GM15510 (cell line): ENCODE measurements around the gene LRRC8E.

Source experiments
- POLR2A ChIP-seq: IDR thresholded peaks from 3 replicates; pipeline ENCODE4 v1.6.1; 2011; ENCODE audit warnings: borderline replicate concordance; ENCODE audit not compliant: insufficient read length; ENCODE audit errors: extremely low read depth

The LRRC8E gene

DNA sequence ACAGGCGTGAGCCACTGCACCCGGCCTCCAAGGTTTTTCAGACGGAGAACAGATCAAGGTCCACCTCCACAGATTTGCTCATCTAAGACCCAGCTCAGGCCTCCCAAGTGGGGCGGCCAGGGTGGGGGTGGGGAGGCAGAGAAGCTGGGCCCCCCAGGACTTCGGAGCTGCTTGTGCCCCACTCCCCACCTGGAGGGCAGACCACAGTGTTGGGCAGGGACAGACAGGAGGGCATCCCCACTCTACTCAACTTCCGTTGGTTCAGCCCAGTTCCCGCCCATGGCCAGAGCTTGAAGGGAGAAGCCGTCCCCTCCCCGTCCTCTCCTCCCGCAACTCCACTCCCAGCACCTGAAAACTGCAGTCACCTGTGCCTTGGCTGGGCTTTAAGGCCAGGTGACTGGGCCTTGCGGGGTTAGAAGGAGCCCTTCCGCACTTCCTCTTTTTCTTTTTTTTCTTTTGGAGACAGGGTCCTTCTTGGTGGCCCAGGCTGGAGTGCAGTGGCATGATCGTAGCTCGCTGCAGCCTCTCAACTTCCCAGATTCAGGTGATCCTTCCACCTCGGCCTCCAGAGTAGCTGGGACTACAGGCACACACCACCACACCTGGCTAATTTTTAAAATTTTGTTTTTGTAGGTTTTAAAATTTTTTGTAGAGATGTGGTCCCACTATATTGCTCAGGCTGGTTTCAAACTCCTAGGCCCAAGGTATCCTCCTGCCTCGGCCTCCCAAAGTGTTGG lies 734 bp upstream of the LRRC8E start:
- no peak for TF ChIP-seq POLR2A

DNA sequence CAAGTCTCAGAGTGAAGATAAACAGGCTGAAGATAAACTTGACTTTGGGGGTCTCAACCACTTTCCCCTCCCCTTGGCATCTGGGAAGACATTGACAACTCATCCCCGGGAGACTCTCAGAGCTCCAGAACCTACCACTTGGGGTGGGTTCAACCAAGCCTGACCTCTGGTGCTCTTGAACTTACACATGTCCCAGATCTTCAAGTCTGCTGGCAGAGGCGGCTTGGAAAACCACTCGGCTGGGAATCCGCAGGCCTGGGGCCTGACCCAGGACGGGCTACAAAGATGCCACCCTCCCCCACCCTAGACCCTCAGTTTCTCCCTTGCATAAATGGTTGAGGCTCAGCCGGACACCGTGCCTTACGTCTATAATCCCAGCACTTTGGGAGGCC lies 512 bp downstream of the LRRC8E start:
- no peak for TF ChIP-seq POLR2A

DNA sequence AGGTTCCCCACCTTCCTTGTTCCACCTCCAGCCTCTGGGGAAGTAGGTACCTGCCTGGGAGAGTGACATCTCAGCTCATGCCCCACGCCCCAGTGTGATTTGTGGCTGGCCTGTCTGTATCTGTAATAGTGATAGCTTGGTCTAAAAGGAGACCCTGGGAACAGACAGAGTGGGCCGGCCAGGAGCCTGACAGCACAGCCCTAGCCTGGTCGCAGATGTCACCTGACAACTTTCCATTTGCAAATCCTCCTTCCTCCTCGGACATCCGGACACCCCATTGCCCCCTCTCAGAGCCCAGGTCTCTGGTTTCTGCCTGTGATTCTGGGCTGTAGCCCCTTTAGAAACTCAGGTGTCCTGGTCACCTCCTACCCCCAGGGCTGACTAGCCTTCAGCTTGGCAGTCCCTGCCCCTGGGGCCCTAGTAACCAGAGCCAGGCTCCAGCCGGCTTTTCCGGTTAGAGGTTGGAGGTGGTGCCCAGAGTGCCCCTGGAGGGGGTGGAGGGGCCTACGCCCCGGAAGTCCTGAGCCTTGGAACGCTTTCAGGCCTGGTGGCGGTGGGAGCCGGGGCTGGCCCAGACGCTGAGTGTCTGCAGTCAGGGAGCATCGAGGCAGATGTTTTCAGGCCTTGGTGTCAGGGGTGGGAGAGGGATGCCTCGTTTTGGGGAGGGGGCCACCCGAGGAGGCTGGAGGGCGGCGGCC lies 6.5 kb downstream of the LRRC8E start:
- no peak for TF ChIP-seq POLR2A

DNA sequence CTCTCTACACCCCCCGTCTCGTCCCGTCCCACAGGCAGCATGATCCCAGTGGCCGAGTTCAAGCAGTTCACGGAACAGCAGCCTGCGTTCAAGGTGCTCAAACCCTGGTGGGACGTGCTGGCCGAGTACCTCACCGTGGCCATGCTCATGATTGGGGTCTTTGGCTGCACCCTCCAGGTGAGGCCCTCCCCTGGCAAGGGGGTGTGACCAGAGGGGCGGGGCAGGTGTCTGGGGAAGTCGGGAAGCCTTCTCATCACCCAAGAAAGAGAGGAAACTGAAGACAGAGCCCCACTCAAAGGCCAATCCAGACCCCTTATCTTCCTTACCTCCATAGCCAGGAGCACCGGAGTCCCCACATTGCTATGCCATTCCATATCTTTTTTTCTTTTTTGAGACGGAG lies 7.3 kb downstream of the LRRC8E start:
- no peak for TF ChIP-seq POLR2A

DNA sequence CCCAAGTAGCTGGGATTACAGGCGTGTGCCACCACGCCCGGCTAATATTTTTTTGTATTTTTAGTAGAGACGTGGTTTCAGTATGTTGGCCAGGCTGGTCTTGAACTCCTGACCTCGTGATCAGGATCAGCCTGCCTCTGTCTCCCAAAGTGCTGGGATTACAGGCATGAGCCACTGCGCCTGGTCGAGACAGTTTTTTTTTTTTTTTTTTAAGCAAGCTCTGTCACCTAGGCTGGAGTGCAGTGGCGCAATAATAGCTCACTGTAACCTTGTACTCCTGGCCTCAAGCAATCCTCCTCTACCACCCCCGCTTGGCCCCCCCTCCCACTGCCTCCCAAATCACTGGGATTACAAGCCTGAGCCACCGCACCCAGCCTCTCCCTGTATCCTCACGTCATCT lies 9.0 kb downstream of the LRRC8E start:
- no peak for TF ChIP-seq POLR2A

DNA sequence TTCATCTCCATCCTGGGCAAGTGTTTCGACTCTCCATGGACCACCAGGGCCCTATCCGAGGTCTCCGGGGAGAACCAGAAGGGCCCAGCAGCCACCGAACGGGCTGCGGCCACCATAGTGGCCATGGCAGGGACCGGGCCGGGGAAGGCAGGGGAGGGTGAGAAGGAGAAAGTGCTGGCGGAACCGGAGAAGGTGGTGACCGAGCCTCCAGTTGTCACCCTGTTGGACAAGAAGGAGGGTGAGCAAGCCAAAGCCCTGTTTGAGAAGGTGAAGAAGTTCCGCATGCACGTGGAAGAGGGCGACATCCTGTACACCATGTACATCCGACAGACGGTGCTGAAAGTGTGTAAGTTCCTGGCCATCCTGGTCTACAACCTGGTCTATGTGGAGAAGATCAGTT lies 10.7 kb downstream of the LRRC8E start:
- TF ChIP-seq POLR2A, result no peak

DNA sequence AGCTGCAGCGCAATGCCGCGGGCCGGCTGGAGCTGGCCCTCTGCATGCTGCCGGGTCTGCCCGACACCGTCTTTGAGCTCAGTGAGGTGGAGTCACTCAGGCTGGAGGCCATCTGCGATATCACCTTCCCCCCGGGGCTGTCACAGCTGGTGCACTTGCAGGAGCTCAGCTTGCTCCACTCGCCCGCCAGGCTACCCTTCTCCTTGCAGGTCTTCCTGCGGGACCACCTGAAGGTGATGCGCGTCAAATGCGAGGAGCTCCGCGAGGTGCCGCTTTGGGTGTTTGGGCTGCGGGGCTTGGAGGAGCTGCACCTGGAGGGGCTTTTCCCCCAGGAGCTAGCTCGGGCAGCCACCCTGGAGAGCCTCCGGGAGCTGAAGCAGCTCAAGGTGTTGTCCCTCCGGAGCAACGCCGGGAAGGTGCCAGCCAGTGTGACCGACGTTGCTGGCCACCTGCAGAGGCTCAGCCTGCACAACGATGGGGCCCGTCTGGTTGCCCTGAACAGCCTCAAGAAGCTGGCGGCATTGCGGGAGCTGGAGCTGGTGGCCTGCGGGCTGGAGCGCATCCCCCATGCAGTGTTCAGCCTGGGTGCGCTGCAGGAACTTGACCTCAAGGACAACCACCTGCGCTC lies 11.6 kb downstream of the LRRC8E start:
- TF ChIP-seq POLR2A, result no peak

DNA sequence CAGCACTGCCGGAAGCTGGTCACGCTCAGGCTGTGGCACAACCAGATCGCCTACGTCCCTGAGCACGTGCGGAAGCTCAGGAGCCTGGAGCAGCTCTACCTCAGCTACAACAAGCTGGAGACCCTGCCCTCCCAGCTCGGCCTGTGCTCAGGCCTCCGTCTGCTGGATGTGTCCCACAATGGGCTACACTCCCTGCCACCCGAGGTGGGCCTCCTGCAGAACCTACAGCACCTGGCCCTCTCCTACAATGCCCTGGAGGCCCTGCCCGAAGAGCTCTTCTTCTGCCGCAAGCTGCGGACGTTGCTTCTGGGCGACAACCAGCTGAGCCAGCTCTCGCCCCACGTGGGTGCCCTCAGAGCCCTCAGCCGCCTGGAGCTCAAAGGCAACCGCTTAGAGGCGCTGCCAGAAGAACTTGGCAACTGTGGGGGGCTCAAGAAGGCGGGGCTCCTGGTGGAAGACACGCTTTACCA lies 12.1 kb downstream of the LRRC8E start:
- no peak for TF ChIP-seq POLR2A

DNA sequence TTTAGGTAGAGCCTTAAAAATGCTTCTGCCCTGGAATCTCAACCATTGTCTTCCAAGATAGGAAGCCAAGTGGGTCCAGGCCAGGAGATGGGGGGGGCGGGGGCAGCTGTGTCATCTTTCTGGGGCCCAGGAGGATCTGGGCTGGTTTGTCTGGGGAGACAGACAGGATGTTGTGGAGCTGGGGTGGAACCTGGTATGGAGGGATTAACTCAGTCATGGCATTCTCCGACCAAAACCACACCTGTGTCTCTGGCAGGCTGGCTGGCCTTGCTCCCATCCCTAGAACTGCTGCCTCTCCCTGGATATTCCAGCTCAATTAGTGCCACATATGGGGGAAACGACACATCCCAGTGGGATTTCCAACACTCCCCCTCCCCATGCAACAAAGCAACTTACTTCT lies 12.6 kb downstream of the LRRC8E start:
- no peak for TF ChIP-seq POLR2A

DNA sequence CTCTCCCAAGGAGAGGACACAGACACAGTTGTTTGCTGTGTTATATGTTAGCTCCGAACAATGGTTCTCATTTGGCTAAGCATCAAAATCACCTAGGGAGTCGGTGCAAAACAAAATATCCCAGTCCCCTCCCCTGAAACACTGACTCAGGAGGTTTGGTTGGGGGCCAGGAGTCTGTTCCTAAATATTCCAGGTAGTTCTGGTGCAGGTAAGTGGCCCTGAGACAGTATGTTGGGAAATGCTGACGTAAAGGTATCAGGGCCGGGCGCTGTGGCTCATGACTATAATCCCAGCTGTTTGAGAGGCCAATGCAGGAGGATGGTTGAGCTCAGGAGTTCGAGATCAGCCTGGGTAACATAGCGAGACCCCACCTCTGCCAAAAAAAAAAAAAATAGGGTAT lies 13.0 kb downstream of the LRRC8E start:
- TF ChIP-seq POLR2A, result no peak

DNA sequence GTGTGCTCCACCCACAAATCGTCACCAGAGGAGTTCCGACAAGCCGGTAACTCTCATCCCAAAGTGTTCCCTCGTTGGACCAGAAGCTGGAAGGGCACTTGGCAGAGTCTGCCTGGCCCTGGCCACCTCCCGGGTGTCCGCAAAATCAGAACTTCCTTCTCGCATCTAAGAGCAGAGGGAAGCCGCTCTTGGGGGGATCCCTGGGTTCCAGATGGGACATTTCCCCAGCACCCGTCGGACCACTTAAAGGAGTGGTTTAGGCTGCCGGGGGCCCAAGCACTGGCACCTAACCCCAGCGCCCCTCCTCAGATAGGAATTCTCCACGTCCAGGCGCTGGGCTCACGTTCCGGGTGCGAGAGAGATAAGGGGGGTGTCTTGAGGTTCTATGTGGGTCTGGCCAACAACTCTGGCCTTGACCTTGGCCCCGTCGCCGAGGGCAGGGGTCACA lies 14.5 kb downstream of the LRRC8E start:
- no peak for TF ChIP-seq POLR2A

DNA sequence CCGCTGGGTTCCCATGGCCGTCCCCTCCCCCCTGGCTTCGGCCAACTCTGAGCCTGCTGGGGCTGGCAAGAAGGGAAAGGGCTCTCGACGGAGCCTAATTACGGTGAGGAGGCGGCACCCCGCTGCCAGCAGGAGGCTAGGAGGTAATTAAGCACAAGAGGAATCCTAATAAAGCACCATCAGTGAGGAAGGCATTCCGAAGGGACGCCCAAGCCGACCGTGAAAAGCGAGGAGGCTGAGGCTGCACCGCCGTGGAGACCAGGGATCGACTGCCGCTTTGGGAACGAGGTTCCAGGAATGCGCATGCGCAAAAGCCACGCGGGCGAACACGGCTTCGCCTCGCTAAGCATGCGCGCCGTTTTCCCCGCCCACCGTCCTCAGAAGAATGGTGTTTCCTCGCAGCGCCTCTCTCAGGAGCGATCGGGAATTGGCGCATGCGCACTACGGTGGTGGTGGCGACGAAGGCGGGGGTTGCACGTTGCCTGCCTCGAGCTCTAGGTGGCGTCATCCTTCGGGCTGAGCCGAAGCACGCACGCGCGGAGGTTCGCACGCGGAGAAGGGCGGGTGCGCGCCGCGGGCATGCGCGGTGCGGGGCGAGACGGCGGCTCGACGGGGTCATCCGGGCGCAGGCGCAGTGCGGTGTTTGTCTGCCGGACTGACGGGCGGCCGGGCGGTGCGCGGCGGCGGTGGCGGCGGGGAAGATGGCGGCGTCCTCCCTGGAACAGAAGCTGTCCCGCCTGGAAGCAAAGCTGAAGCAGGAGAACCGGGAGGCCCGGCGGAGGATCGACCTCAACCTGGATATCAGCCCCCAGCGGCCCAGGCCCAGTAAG lies 15.1 kb downstream of the LRRC8E start, which contains the start of gene MAP2K7:
Gene MAP2K7, plus strand, starts transcription at position 634 of the 830 bp plus-strand sequence. Its CDS starts 68 bp downstream, at position 702.
- TF ChIP-seq POLR2A, result peak; percentile 88

DNA sequence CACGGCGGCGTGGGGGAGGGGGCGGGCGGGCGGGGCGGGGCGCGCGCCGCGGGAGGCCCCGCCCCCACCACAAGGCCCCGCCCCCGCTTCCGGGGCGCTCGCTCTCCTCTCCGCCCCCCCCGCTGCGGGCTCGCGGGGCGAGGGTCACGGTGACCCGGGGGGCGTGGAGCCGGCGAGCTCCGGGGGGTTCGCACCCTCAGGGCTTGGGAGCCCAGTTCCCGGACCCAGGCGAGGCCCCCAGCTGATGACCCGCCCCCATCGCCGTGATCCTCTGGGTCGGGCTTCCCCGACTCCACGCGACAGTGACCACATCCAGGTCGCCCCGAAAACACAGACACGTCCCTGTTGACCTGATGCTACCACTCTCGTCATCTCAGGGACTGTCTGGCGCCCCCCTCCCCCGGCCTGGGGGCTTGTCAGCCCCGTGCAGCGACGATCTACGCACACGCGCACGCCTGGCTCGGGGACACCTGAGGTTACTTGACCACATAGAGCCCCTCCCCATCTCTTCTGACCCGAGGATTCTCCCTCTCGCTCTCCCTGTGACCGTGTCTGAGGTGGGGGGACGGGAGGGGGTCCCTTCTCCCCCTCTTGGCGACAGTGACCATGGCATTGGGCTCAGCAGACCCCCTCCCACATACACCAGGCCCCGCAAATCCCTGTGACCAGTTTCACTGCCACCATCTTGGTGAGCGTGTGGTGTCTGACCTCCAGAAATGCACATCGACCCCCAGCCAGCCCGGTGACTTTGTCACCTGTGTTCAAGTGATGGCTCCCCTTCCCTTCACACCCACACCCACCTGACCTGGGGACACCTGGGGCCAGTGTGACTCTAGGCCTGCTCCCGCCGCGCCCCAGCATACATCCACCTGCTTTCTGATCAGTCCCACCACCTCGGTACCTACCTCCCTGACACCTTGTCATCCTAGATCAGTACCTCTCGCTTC lies 16.0 kb downstream of the LRRC8E start:
- no peak for TF ChIP-seq POLR2A
